ENCODE data around the gene GDPD5. TPM values are rescaled to one million over a fixed set of nuclear protein-coding genes. Genes with fewer than 3 reads are reported as not detected.

The GDPD5 gene
- total and polyA plus RNA-seq, 9 of the 15 experiments (the other 6 are each of a cell fraction or from before 2014, with no cell fraction given) = 0.32 to 27.3 (median 8.0) TPM

GRCh38 chr11:75558939-75559843 is 33.5 kb upstream of the GDPD5 start (continued):
- TF ChIP-seq ZNF512 (tag; IDR thresholded peaks at IDR 0.05) (no peak), EGR1 (conservative IDR thresholded peaks at IDR 0.05) (no peak), CGGBP1 (CRISPR knock-in tag; IDR thresholded peaks at IDR 0.05) (no peak), NONO (IDR thresholded peaks at IDR 0.05; ENCODE audit: low read depth in 2 of 2, low read length in 1 of 2) (no peak), FOSL1 (tag; conservative IDR thresholded peaks at IDR 0.05) (no peak; the same call in 1 of the 2 replicates), HDAC8 (tag; IDR thresholded peaks at IDR 0.05) (no peak)
